DMS79 (cell line): ENCODE results near the gene PJA2.
"Not testable (repeated sequence)": the region's sequence is repeated elsewhere in the genome, so short reads cannot be mapped to it uniquely, and the experiment has no call there.

Experiments
- DNase-seq: peaks from one replicate; lab custom pipeline; 2025; lab: John Stamatoyannopoulos, UW

The PJA2 gene

DNA sequence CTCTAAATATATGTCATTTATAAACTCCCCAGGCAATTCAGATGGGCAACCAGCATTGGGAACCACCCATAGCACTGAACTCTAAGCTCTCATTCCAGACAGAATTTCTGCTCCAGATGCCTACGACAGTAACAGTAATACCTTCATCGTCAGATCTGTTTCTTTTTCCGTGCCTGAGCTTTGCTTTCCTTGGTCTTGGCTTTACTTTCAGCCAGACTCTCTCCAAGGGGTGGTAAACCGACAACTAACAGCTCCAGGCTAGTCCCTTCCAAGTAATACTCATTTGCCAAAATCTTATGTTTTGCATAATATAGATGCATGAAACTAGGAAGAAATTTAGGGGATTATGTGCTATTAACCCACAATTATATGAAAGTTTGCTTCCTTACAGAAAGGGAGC lies 102.3 kb downstream of the PJA2 start:
- no peak for DNase-seq

DNA sequence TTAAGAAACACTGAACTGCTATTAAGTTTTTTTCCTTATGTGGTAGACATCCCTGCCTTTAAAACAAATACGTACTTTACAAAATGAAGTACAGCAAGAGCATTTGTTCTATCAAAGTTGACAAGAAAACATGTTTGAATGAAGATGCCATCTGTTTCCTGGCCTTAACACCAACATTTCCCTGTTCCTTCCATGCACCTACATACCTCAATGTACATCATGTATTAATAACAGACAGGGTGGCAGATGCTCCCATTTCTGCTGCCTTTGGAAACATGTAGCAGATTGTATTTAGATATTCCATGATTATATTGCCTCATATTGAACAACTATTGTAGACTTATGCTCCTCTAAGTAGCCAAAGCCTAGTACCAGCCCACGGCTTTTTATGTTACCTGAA lies 104.4 kb downstream of the PJA2 start:
- no peak for DNase-seq

DNA sequence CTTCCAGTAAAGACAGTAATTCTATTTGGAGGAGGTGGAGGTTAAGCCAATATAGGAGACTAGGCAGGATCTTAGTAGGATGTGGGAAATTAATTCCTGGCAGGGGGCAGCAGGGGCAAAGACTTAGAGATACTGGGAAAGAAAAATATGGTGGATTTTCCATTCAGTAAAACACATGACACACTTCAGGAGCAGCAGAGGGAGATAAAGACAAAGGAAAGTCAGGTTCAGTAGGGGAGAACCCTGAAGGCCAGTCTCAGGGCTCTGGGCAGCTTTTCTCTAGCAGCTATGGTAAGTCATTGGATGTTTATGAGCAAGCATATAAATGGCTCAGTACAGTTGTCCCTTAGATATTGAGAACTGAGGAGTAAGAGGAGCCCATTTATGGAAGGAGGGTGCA lies 105.5 kb downstream of the PJA2 start:
- DNase-seq: no peak

DNA sequence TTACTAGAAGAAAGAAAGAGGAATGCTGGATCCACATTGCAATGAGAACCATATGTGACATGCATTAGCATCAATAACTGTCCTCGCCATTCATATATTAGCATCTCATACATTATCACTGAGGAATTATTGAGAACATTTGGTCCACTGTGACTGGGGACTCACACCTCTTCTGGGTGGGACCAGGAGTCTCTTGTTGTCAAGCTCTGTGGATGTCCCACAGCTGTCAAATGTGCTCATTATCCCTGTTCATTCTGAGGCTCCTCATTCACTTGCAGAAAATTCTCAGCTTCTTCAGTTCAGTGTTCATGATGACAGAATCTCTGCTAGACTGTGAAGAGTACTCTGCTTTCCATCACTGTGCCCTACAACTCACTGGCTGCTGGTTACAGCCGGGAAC lies 109.4 kb downstream of the PJA2 start:
- no peak for DNase-seq

DNA sequence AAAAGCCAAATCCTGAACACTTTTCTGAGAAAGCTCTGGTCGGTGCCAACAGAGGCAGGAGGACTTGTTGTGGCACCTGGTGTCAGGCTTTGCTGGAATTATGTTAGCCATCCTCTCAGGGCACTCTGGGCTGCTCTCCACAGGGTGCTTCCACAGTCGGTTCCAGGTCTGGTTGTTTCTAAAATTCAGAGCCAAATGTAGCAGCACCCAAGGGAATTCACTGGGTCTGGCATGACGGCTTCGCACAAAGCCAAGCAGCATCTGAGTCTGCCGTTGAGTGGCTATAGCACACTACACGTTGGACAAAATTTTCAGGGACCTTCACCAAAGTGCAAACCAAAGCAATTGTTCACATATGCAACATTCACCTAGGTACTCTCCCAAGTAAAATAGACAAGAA lies 110.2 kb downstream of the PJA2 start:
- no peak for DNase-seq

DNA sequence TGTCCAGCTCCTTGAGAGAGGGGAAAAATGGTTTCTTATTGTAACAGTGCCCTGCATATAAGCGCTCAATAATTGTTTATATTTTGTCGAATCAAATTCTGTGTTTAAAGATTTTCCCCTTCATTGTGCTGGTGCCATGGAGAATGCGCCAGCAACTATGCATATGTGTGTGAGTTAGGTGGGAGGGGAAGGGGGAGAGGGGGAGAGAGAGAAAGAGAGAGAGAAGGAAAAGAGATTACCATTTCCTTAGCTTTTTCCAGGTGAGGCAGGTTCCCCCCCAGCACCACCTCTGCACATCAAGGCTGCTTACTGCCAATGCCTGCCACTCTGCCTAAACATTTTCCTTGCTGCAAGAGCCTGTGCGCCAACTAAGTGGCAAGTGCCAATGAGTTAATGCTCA lies 111.0 kb downstream of the PJA2 start:
- no peak for DNase-seq

DNA sequence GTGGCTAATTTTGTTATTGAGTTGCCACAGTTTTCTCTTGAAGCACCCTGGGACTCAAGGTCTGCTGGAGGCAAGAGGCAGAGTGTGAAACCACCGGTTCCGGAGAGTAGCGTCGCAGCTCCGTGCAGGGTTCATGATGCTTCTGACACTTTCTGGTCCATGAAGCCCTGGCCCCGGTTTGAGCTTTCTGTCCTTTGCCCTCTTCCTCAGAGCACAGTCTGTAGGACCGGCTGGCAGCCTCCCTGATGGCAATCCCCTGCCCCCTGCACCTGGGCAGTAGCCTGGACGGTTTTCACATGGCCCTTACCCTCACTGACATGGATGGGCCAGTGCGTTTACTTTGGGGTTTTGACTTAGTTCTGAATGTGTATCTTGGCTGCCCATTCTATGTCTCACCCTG lies 111.9 kb downstream of the PJA2 start:
- no peak for DNase-seq

DNA sequence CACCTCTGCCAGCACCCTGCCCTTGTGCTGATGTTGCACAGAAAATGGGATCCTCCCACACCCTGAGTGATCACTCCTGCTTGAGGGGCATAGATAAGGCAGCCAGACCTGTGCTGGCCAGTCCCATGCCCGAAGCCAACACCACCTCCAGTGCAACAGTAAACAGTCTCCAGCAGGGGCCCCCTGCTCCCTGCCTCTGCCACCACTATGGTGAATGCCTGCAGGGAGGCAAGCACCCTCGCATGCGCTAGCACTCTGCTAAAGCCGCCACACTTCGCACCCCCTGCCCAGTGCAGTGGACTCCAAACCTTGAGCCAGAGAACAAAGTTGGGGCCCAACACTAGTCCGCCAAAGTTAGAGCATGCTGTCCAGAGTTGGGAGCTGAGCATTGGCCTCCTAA lies 118.7 kb downstream of the PJA2 start:
- DNase-seq: no peak

DNA sequence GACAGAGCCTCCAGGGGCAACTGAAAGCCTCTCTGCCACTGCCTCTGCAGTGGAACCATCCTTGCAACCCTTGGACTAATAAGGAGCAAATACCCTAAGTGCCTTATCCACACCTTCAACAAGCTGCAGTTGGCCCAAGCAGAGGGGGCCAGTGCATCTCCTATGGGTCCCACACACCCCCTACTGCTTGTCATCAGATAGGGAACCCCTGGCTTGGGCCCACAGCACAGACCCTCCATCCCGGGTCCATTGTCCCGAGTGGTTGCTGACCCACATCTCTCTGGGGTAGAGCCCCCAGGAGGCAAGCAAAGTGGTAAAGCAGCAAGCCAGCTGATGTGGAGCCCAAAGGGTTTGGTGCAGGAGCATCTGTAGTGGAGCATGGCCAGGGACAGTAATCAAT lies 119.5 kb downstream of the PJA2 start:
- DNase-seq: no peak

DNA sequence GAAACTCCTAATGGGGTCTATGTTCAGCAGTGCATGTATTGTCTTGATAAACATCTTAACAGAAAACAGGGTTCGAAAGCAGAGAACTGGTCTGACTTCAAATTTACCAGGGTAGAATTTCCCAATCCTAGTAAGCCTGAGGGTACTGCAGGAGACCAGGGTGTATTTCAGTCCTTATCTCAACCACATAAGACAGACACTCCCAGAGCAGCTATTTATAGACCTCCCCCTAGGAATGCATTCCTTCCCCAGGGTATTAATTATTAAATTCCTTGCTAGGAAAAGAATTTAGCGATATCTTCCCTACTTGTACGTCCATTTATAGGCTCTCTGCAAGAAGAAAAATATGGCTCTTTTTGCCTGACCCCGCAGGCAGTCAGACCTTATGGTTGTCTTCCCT lies 123.1 kb downstream of the PJA2 start:
- DNase-seq: not testable (repeated sequence)
